Tibial nerve (tissue), 4 donors: Measurements from ENCODE around the gene TRIP12. TPM values are rescaled to one million over a fixed set of nuclear protein-coding genes. Genes with fewer than 3 reads are reported as not detected.

Experiments used
- DNase-seq, 2 donors: peaks; one replicate each; pipeline ENCODE4 v3.0.0-alpha.2; 2019; ENCODE audit warnings: low spot score in 2 of 2
- H3K27ac ChIP-seq, 4 donors: fragments of 200-600 bp; sonication (generic) in 3 of 4; one replicate each; pipeline ENCODE4 v1.5.1; 2017 to 2019; ENCODE audit warnings: mild to moderate bottlenecking in 1 of 4
- H3K27me3 ChIP-seq, 2 donors: fragments of 200-600 bp; sonication (generic) in 1 of 2; one replicate each; pipeline versions ENCODE4 v1.5.1 to v1.6.0; 2017 to 2019
- H3K36me3 ChIP-seq, 3 donors: fragments of 200-600 bp; sonication (generic); one replicate each; pipeline ENCODE4 v1.5.1; 2018 to 2019
- H3K4me1 ChIP-seq, 4 donors: fragments of 200-600 bp; sonication (generic) in 3 of 4; one replicate each; pipeline ENCODE4 v1.5.1; 2017 to 2019
- H3K4me3 ChIP-seq, 4 donors: fragments of 200-600 bp; sonication (generic) in 3 of 4; one replicate each; pipeline ENCODE4 v1.5.1; 2017 to 2019; ENCODE audit warnings: mild to moderate bottlenecking in 1 of 4, moderate library complexity in 1 of 4
- H3K9me3 ChIP-seq, 4 donors: fragments of 200-600 bp; sonication (generic) in 3 of 4; one replicate each; pipeline ENCODE4 v1.5.1; 2017 to 2019
- EP300 ChIP-seq, 2 donors: sonication (generic); formaldehyde crosslinking; IDR thresholded peaks; one replicate each; pipeline ENCODE4 v1.6.1; 2017; ENCODE audit warnings: antibody characterized with exemption in 2 of 2, mild to moderate bottlenecking in 1 of 2
- POLR2A ChIP-seq, 2 donors: fragments of 450-650 bp; IDR thresholded peaks; one replicate each; pipeline ENCODE4 v1.6.1; 2017; ENCODE audit warnings: antibody characterized with exemption in 2 of 2, mild to moderate bottlenecking in 2 of 2, moderate library complexity in 2 of 2
- WGBS, 2 donors: methylation state at CpG; one replicate each; pipeline ENCODE4 v1.1.5; 2018; 5-methylcytosine and 5-hydroxymethylcytosine counted together
- total RNA-seq, 4 donors: library from RNA; depleted of rRNA; stranded (reverse); fragments of >200 nt; gene quantifications; one replicate each; pipeline ENCODE4 v1.1.0, GENCODE V29; 2016
- TF ChIP-seq, protein P1 (sequence below), 5 experiments: fragments of 200-600 bp in 3 of 5; fragments of 450-650 bp in 2 of 5; sonication (generic) in 3 of 5; IDR thresholded peaks; one replicate each; pipeline ENCODE4 v1.5.1; 2016 to 2019; ENCODE audit warnings: antibody characterized with exemption in 5 of 5, mild to moderate bottlenecking in 3 of 5, moderate library complexity in 2 of 5

The TRIP12 gene
- total RNA-seq, 4 donors from 2014 or later: 190 to 210 (median 202) TPM

DNA sequence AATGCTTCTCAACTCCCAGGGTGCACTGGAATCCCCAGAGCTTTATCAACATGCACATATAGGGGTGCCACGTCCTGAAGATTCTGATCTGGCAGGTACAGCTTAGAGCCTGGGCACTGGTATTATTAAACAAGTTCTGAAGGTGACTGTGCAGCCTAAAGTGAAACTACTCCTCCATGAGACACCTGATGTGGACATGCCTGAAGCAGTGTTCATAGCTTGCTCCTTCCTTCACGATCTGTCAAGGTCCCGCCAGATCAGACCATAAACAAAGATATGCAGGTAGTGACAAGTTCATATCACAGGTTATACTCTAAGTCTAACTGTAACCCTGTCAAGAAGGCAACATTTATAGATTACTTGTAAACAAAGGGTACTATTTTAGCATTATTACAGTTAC is 142.2 kb downstream of the TRIP12 start:
- WGBS, 2 donors: 85 to 100% methylated on average over 3 of the region's 3 CpGs

DNA sequence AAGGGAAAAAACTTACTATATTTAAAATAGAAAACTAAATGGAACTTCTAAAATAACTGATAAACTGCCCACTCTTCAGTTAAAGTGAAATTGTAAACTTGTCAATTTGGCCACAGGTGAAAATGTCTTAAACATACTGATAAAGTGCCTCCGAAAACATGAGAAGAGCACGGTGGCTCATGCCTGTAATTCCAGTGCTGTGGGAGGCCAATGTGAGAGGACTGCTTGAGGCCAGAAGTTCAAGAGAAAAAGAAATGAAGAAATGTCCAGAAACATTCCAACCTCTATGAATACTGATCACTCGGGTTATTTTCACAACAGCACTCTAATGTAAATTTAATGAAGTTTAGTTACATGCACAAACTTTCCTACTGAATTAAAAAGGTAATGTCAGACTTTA is 144.1 kb downstream of the TRIP12 start:
- Histone ChIP-seq H3K27ac (no peak overlapping the region), H3K9me3 (no peaks in the 10 kb centered on the region), H3K4me1 (peaks cover 0 to 15% (median 3%) of the 10 kb centered on the region in 4 donors), H3K36me3 (peaks cover 4 to 76% (median 11%) of the 10 kb centered on the region in 3 donors), H3K4me3 (no peak overlapping the region), H3K27me3 (no peaks in the 10 kb centered on the region)
- whole genome bisulfite sequencing, 2 donors: 88 to 90% methylated on average over 3 of the region's 3 CpGs
- TF ChIP-seq EP300 (IDR thresholded peaks at IDR 0.05) (no peak), POLR2A (IDR thresholded peaks at IDR 0.05) (no peak)
- TF ChIP-seq, protein P1, sequence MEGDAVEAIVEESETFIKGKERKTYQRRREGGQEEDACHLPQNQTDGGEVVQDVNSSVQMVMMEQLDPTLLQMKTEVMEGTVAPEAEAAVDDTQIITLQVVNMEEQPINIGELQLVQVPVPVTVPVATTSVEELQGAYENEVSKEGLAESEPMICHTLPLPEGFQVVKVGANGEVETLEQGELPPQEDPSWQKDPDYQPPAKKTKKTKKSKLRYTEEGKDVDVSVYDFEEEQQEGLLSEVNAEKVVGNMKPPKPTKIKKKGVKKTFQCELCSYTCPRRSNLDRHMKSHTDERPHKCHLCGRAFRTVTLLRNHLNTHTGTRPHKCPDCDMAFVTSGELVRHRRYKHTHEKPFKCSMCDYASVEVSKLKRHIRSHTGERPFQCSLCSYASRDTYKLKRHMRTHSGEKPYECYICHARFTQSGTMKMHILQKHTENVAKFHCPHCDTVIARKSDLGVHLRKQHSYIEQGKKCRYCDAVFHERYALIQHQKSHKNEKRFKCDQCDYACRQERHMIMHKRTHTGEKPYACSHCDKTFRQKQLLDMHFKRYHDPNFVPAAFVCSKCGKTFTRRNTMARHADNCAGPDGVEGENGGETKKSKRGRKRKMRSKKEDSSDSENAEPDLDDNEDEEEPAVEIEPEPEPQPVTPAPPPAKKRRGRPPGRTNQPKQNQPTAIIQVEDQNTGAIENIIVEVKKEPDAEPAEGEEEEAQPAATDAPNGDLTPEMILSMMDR (IDR thresholded peaks at IDR 0.05): no peak
- DNase-seq: no peak

More for the DNA sequence above, 142.2 kb downstream of the TRIP12 start:
- Histone ChIP-seq H3K4me1 (peaks cover 0 to 17% (median 3%) of the 10 kb centered on the region in 4 donors), H3K4me3 (no peak overlapping the region), H3K27me3 (no peaks in the 10 kb centered on the region), H3K9me3 (no peaks in the 10 kb centered on the region), H3K27ac (no peak overlapping the region), H3K36me3 (peaks cover 0 to 61% (median 0%) of the 10 kb centered on the region in 3 donors)
- TF ChIP-seq, protein P1 (IDR thresholded peaks at IDR 0.05): no peak
- DNase-seq: no peak

DNA sequence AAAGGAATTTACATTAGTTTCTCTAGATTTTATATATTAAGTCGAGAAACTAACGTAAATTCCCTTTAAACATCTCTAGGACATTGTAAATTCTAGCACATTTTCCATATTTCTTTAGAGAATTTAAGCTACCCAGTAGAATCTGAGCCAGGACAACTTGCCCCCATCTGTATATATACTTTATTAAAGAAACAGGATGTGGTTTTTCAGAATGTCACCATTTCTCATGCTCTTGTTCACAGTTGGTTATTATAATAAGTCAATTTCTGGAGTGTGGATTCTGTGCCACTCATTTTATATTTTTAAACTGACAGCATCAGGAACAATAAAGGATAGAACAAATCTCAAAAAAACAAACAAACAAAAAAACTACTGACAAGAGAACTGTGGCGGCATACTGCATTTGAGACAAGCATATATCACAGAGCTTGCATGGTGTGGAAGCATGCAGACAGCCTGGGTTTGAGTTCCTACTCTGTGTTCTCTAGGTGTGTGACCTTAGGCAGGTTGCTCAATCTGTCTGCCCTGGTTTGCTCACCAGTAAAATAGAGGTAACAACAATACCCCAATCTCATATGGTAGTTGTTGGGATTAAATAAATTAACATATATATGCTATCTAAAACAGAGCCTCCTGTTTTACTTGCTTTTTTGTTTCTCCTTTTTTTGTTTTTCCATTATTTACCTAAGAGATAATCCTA is 146.0 kb downstream of the TRIP12 start:
- no peaks in the 10 kb centered on the region for H3K9me3 ChIP-seq
- H3K36me3 ChIP-seq: peaks cover 7 to 89% (median 17%) of the 10 kb centered on the region in 3 donors
- TF ChIP-seq, protein P1 (IDR thresholded peaks at IDR 0.05): no peak
- TF ChIP-seq EP300 (IDR thresholded peaks at IDR 0.05) (no peak), POLR2A (IDR thresholded peaks at IDR 0.05) (no peak)
- H3K27ac ChIP-seq: no peak overlapping the region
- peaks cover 0 to 5% (median 0%) of the 10 kb centered on the region in 4 donors for H3K4me1 ChIP-seq
- no peak overlapping the region for H3K4me3 ChIP-seq
- WGBS, 2 donors: 92 to 93% methylated on average over 3 of the region's 3 CpGs
- DNase-seq: no peak
- no peaks in the 10 kb centered on the region for H3K27me3 ChIP-seq

DNA sequence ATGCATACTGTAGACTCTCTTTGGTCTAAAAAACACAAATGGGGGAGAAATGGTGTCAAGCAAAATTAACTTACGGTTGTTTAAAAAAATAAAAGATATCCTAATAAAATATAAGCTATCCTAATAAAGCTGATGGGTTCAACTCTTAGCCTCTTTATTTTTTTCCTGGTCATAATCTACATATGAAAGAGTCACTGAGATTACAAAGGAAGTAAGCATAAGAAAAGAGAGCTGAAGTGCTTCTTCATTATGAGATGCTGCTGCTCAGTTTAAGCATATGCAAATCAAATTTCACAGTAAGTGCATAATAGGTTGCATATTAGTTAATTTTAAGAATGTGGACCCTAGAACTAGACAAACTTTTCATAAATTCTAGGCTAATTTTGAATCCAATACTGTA is 147.6 kb downstream of the TRIP12 start:
- H3K36me3 ChIP-seq: peaks cover 7 to 98% (median 24%) of the 10 kb centered on the region in 3 donors
- DNase-seq: no peak
- WGBS, 2 donors: 89 to 95% methylated on average over 1 of the region's 1 CpG
- H3K27me3 ChIP-seq: no peaks in the 10 kb centered on the region
- H3K27ac ChIP-seq: no peak overlapping the region
- H3K9me3 ChIP-seq: no peaks in the 10 kb centered on the region
- TF ChIP-seq EP300 (IDR thresholded peaks at IDR 0.05): no peak
- no peak overlapping the region for H3K4me3 ChIP-seq
- H3K4me1 ChIP-seq: no peaks in the 10 kb centered on the region

DNA sequence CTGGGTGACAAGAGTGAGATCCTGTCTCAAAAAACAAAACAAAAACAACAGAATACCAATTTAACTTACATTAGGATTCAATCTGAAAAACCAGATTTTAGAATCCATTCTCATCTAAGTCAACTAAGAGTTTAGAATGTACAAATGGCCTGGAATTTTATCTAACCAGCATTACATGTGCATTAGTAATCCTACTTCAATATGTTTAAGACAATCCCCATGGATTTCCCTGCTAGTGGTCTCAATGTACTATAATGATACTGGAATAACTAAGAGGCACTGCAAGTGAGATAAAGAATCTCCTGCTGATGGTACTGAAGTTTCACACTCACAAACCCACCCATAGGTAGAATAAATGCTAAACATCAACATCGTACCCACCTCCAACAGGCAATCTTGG is 153.6 kb downstream of the TRIP12 start:
- Histone ChIP-seq H3K27me3 (no peaks in the 10 kb centered on the region), H3K36me3 (peaks cover 3 to 92% (median 37%) of the 10 kb centered on the region in 3 donors), H3K27ac (no peak overlapping the region), H3K4me1 (no peaks in the 10 kb centered on the region), H3K9me3 (no peaks in the 10 kb centered on the region), H3K4me3 (no peak overlapping the region)
- 93 to 97% methylated on average over 1 of the region's 1 CpG for WGBS, 2 donors
- no peak for DNase-seq
- TF ChIP-seq, protein P1 (IDR thresholded peaks at IDR 0.05): no peak
- TF ChIP-seq EP300 (IDR thresholded peaks at IDR 0.05): no peak
- TF ChIP-seq POLR2A (IDR thresholded peaks at IDR 0.05): no peak
